Measurements from ENCODE around the gene ALDH1B1. TPM values are rescaled to one million over a fixed set of nuclear protein-coding genes. Genes with fewer than 3 reads are reported as not detected.

Gene ALDH1B1
- total RNA-seq, 2 experiments from 2014 or later, result 14.1 to 17.9 TPM

GRCh38 chr9:38355517-38356120, 36.9 kb upstream of the ALDH1B1 start:
- Mint-ChIP-seq H3K36me3 (ENCODE audit: low read depth) (no peaks in the 10 kb centered on the region), H3K4me3 (no peak overlapping the region), H3K27me3 (ENCODE audit: low read depth) (no peaks in the 10 kb centered on the region), H3K4me1 (ENCODE audit: low read depth) (no peaks in the 10 kb centered on the region), H3K9me3 (no peaks in the 10 kb centered on the region), H3K27ac (no peak overlapping the region)
- DNase-seq, result no peak
- CTCF ChIA-PET, result interaction anchor here (0.8 kb wide), 1 partner anchor 442 kb away, joined by 4 read pairs; no protein-coding TSS in a partner anchor
- intact Hi-C loops (cut with micrococcal nuclease), result no loop called here

GRCh38 chr9:38356851-38357250, 35.7 kb upstream of the ALDH1B1 start:
- H3K27me3 Mint-ChIP-seq (ENCODE audit: low read depth), result no peaks in the 10 kb centered on the region
- H3K9me3 Mint-ChIP-seq, result no peaks in the 10 kb centered on the region
- H3K36me3 Mint-ChIP-seq (ENCODE audit: low read depth), result no peaks in the 10 kb centered on the region
- no peak overlapping the region for H3K4me3 Mint-ChIP-seq
- intact Hi-C loops (cut with micrococcal nuclease), result no loop called here
- no peaks in the 10 kb centered on the region for H3K4me1 Mint-ChIP-seq (ENCODE audit: low read depth)
- no peak overlapping the region for H3K27ac Mint-ChIP-seq
- CTCF ChIA-PET, result no interaction called here
- no peak for DNase-seq

- intact Hi-C loops (cut with micrococcal nuclease), result no loop called here
- no peaks in the 10 kb centered on the region for H3K4me1 Mint-ChIP-seq (ENCODE audit: low read depth)
- H3K27ac Mint-ChIP-seq, result no peak overlapping the region
- H3K36me3 Mint-ChIP-seq (ENCODE audit: low read depth), result no peaks in the 10 kb centered on the region
- no peak overlapping the region for H3K4me3 Mint-ChIP-seq
- DNase-seq, result no peak
- no peaks in the 10 kb centered on the region for H3K27me3 Mint-ChIP-seq (ENCODE audit: low read depth)
- no peaks in the 10 kb centered on the region for H3K9me3 Mint-ChIP-seq
- CTCF ChIA-PET, result interaction anchor here (1.1 kb wide), 1 partner anchor 198 kb away, joined by 3 read pairs; no protein-coding TSS in a partner anchor
Observed at GRCh38 chr9:38357350-38358114, 35.0 kb upstream of the ALDH1B1 start.

GRCh38 chr9:38358390-38359296, 33.9 kb upstream of the ALDH1B1 start:
- intact Hi-C loops (cut with micrococcal nuclease), result no loop called here
- peaks cover 5% of the 10 kb centered on the region for H3K4me1 Mint-ChIP-seq (ENCODE audit: low read depth)
- CTCF ChIA-PET, result interaction anchor here (1.1 kb wide), 1 partner anchor 199 kb away, joined by 3 read pairs; no protein-coding TSS in a partner anchor

GRCh38 chr9:38359297-38359653, 33.2 kb upstream of the ALDH1B1 start:
- H3K4me3 Mint-ChIP-seq, result no peak overlapping the region
- CTCF ChIA-PET, result no interaction called here
- no peaks in the 10 kb centered on the region for H3K9me3 Mint-ChIP-seq
- H3K36me3 Mint-ChIP-seq (ENCODE audit: low read depth), result no peaks in the 10 kb centered on the region
- DNase-seq, result no peak
- peaks cover 5% of the 10 kb centered on the region for H3K4me1 Mint-ChIP-seq (ENCODE audit: low read depth)
- H3K27ac Mint-ChIP-seq, result no peak overlapping the region
- intact Hi-C loops (cut with micrococcal nuclease), result no loop called here
- H3K27me3 Mint-ChIP-seq (ENCODE audit: low read depth), result no peaks in the 10 kb centered on the region

More at GRCh38 chr9:38358390-38359296, 33.9 kb upstream of the ALDH1B1 start:
- Mint-ChIP-seq H3K36me3 (ENCODE audit: low read depth) (no peaks in the 10 kb centered on the region), H3K27me3 (ENCODE audit: low read depth) (no peaks in the 10 kb centered on the region), H3K27ac (no peak overlapping the region), H3K4me3 (no peak overlapping the region), H3K9me3 (no peaks in the 10 kb centered on the region)
- no peak for DNase-seq

GRCh38 chr9:38359689-38360385, 32.7 kb upstream of the ALDH1B1 start:
- CTCF ChIA-PET, result interaction anchor here (0.6 kb wide), 2 partner anchors 143 to 220 kb away, joined by 3 to 5 read pairs; no protein-coding TSS in a partner anchor
- H3K4me1 Mint-ChIP-seq (ENCODE audit: low read depth), result peaks cover 5% of the 10 kb centered on the region
- intact Hi-C loops (cut with micrococcal nuclease), result no loop called here
- no peaks in the 10 kb centered on the region for H3K36me3 Mint-ChIP-seq (ENCODE audit: low read depth)
- DNase-seq, result no peak
- peaks cover 2% of the 10 kb centered on the region for H3K27me3 Mint-ChIP-seq (ENCODE audit: low read depth)
- H3K4me3 Mint-ChIP-seq, result no peak overlapping the region
- no peak overlapping the region for H3K27ac Mint-ChIP-seq
- no peaks in the 10 kb centered on the region for H3K9me3 Mint-ChIP-seq

- Mint-ChIP-seq H3K27ac (no peak overlapping the region), H3K36me3 (ENCODE audit: low read depth) (no peaks in the 10 kb centered on the region), H3K4me1 (ENCODE audit: low read depth) (peaks cover 5% of the 10 kb centered on the region), H3K4me3 (no peak overlapping the region), H3K27me3 (ENCODE audit: low read depth) (peaks cover 2% of the 10 kb centered on the region), H3K9me3 (no peaks in the 10 kb centered on the region)
- intact Hi-C loops (cut with micrococcal nuclease), result no loop called here
- DNase-seq, result no peak
- CTCF ChIA-PET, result interaction anchor here (0.5 to 1.4 kb wide), 2 partner anchors 27 to 823 kb away, joined by 4 read pairs; no protein-coding TSS in a partner anchor
Observed at GRCh38 chr9:38360839-38361472, 31.5 kb upstream of the ALDH1B1 start.

- Mint-ChIP-seq H3K9me3 (no peaks in the 10 kb centered on the region), H3K36me3 (ENCODE audit: low read depth) (no peaks in the 10 kb centered on the region), H3K4me1 (ENCODE audit: low read depth) (peaks cover 5% of the 10 kb centered on the region), H3K4me3 (no peak overlapping the region), H3K27me3 (ENCODE audit: low read depth) (peaks cover 2% of the 10 kb centered on the region), H3K27ac (no peak overlapping the region)
- intact Hi-C loops (cut with micrococcal nuclease), result no loop called here
- DNase-seq, result no peak
- CTCF ChIA-PET, result interaction anchor here (0.5 to 1.4 kb wide), 2 partner anchors 28 to 823 kb away, joined by 4 read pairs; no protein-coding TSS in a partner anchor
Observed at GRCh38 chr9:38361473-38361850, 31.0 kb upstream of the ALDH1B1 start.

- DNase-seq, result peak; percentile 41
- Mint-ChIP-seq H3K36me3 (ENCODE audit: low read depth) (no peaks in the 10 kb centered on the region), H3K9me3 (no peaks in the 10 kb centered on the region), H3K4me1 (ENCODE audit: low read depth) (peaks cover 5% of the 10 kb centered on the region), H3K27me3 (ENCODE audit: low read depth) (peaks cover 2% of the 10 kb centered on the region), H3K4me3 (peak overlapping the region; percentile 58), H3K27ac (no peak overlapping the region)
- intact Hi-C loops (cut with micrococcal nuclease), result loop anchor here (1.0 kb wide), 2 partner anchors 275 to 450 kb away; no protein-coding TSS in a partner anchor
- CTCF ChIA-PET, result interaction anchor here (0.9 to 1.0 kb wide), 2 partner anchors 222 to 276 kb away, joined by 3 read pairs; no protein-coding TSS in a partner anchor
Observed at GRCh38 chr9:38362852-38363588, 29.5 kb upstream of the ALDH1B1 start.

GRCh38 chr9:38363589-38363925, 28.9 kb upstream of the ALDH1B1 start:
- CTCF ChIA-PET, result interaction anchor here (0.9 to 1.0 kb wide), 2 partner anchors 222 to 276 kb away, joined by 3 read pairs; no protein-coding TSS in a partner anchor
- no peaks in the 10 kb centered on the region for H3K9me3 Mint-ChIP-seq
- peaks cover 5% of the 10 kb centered on the region for H3K4me1 Mint-ChIP-seq (ENCODE audit: low read depth)
- no peak overlapping the region for H3K4me3 Mint-ChIP-seq
- intact Hi-C loops (cut with micrococcal nuclease), result loop anchor here (1.0 kb wide), 2 partner anchors 275 to 450 kb away; no protein-coding TSS in a partner anchor
- no peak overlapping the region for H3K27ac Mint-ChIP-seq
- H3K27me3 Mint-ChIP-seq (ENCODE audit: low read depth), result peaks cover 2% of the 10 kb centered on the region
- no peak for DNase-seq
- no peaks in the 10 kb centered on the region for H3K36me3 Mint-ChIP-seq (ENCODE audit: low read depth)

- H3K27ac Mint-ChIP-seq, result no peak overlapping the region
- CTCF ChIA-PET, result no interaction called here
- peaks cover 2% of the 10 kb centered on the region for H3K27me3 Mint-ChIP-seq (ENCODE audit: low read depth)
- H3K4me1 Mint-ChIP-seq (ENCODE audit: low read depth), result peaks cover 4% of the 10 kb centered on the region
- DNase-seq, result no peak
- H3K9me3 Mint-ChIP-seq, result no peaks in the 10 kb centered on the region
- intact Hi-C loops (cut with micrococcal nuclease), result no loop called here
- no peak overlapping the region for H3K4me3 Mint-ChIP-seq
- no peaks in the 10 kb centered on the region for H3K36me3 Mint-ChIP-seq (ENCODE audit: low read depth)
Observed at GRCh38 chr9:38367898-38368297, 24.6 kb upstream of the ALDH1B1 start.
